T-helper 1 cell (primary cell): ENCODE data around the gene KCNN4.
"Not testable (repeated sequence)": the region's sequence is repeated elsewhere in the genome, so short reads cannot be mapped to it uniquely, and the experiment has no call there.

Experiments used
- DNase-seq, 5 donors: peaks; one replicate each; pipeline ENCODE4 v3.0.0-alpha.2; 2012 to 2020
- total RNA-seq, 4 donors: gene quantifications; one replicate each; lab custom pipeline; 2026; lab: John Stamatoyannopoulos, UW

The KCNN4 gene
- total RNA-seq: 5.3 to 28.8 (median 19.5) reads per million in 4 donors

GRCh38 chr19:43780706-43781525, at the start of gene KCNN4:
TSS of gene KCNN4 (minus strand) at chr19:43780973. CDS start at chr19:43780861, 112 bp downstream.
- peak in 3 of 5 donors; percentile 42 to 84 (median 49) for DNase-seq

- DNase-seq: peak; percentile 54 to 80 (median 70)
Measured at GRCh38 chr19:43826787-43827754, 46.3 kb upstream of the KCNN4 start, which contains the start of gene ZNF283. TSS of gene ZNF283 (plus strand) at chr19:43827321. CDS start at chr19:43833505, 6,184 bp downstream.

GRCh38 chr19:43824572-43824971, 43.8 kb upstream of the KCNN4 start:
- DNase-seq: not testable (repeated sequence)

GRCh38 chr19:43823856-43824255, 43.1 kb upstream of the KCNN4 start:
- DNase-seq: not testable (repeated sequence)

DNA sequence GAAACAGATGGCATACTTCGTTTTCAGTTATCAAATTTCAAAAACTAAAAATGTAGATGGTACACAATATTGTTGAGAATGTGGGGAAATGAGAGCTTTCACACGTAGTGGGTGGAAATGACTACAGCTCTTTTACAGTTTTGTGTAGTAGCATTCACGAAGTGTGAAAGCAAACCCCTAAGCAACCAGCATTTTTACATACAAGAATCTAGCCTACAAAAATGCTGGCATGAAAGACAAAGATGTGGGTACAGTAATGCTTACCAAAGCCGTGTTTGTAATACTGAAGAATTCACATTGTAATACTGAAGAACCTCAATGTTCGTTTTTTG, 40.1 kb upstream of the KCNN4 start:
- no peak for DNase-seq

DNA sequence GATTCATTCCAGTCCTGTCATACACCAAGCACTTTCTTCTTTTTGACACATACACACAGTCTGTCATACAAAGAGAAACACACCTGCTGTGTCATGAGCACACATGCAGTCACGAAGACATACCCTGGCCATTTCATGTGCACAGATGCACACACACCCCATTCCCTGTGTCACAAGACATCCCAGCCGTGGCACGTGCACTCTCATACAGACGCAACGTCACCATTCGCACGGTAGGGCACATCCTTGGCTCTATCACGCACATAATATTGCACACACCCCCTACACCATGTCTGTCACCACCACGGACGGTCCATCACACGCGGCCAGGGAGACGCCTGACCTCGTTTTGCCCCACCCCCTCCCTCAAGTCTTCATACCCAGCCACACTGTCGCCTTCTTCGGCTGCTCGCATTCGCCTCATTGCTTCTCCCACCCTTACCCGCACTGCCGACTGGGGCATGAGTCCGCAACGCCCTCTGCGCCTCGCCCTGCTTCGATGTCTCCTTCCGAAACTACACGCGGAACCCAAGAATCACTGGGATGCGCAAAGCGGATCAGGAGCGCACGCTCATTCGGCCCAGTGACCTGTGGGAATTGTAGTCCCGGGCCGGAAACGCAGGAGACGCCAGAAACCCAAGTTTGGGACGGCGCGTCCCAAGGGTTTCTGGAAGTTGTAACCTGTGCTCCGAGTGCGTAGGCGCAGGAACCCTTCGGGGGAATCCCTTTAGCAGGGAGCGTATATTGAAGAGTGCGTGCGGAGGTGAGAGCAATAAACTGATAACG, 39.5 kb upstream of the KCNN4 start:
- DNase-seq: peak in 1 of 5 donors; percentile 8

DNA sequence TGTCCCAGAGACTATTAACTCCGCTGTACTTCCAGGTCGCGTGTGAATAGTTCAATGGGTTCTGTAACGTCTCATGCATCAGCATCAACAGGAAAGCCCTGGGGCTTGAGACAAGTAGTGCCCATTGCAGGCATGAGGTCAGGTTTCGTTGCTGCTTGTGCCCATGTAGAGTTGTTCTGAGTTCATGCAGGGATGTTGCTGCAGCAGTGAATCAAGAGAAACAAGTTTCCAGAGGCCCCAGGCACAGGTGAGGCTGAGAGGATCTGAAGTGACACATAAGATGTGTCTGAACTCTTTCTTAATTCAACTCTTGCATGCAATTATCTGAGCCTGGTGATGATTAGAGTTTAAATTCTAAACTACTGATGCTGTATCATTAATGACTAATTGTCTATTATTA, 37.7 kb upstream of the KCNN4 start:
- DNase-seq: no peak

DNA sequence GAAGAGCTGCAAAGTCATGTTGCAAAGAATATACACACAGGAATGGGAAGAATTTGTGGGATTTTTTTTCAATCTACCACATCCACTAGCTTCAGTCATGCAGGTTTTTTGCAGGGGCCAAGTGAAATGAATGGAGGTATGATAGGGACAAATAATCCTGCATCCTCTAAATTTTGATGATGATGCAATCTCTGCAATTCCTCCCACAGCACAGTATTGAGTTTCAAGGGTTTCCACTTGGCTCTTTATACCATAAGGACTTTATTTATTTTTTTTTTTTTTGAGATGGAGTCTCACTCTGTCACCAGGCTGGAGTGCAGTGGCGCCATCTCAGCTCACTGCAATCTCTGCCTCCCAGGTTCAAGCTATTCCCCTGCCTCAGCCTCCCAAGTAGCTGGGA, 36.7 kb upstream of the KCNN4 start:
- DNase-seq: not testable (repeated sequence)

DNA sequence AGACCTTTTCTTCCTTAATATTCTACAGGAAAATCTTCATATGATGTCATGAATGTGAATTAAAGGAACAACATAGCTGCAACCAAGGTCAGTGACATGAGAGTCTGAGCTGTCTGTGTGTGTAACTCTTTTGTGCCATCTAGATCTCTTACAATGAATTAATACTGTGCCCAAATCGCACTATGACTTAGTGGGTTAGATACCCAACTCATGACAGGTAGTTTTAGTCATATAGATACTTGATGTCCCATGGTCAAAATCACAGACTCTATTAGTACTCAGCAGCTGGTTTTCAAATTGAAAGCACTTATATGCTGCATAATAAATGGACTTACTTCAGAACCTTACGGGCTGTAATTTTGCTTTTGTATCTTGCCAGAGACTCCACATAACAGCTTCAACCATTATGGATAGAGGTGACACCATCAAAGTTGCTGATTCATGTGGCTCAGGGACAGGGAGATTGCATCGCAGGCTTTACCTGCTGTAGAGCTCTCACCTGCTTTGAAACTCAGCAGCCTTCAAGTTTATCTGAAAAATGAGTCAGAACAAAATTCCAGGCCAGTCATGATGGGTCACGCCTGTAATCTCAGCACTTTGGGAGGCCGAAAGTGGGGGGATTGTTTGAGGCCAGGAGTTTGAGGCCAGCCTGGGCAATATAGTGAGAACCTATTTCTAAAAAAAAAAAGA, 34.0 kb upstream of the KCNN4 start:
- DNase-seq: no peak

DNA sequence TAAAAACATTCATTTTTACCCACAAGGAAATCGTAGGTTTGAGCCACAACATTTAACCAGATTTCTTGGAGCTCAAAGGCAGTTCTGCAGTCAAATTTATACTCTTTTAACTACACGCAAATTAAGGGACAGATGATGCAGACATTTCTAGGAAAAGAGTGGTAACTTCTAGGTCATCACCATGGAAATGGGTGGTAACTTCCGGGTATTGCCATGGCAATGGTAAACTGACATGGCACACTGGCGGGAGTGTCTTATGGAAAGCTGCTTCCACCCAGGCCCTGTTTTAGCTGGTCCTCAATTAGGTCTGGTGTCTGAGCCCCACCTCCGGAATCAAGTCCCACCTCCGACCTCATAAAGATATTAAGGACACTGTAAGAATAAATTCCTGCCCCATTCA, 31.9 kb upstream of the KCNN4 start:
- DNase-seq: no peak

DNA sequence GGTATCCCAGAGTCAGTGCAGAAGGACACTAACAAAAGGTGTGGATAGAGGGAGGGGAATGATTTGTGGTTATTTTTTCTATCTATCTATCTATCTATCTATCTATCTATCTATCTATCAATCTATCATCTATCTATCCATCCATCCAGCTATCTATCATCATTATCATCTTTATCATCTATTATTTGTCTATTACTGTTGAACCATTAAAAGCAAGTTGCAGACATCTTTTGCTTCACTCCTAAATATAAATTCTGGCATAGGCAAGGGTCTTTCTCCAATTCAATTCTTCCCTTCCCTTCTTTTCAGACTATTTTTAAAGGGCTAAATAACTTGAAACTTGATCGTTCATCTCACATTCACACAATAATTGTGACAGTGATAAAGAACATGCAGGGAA, 31.5 kb upstream of the KCNN4 start:
- DNase-seq: no peak

DNA sequence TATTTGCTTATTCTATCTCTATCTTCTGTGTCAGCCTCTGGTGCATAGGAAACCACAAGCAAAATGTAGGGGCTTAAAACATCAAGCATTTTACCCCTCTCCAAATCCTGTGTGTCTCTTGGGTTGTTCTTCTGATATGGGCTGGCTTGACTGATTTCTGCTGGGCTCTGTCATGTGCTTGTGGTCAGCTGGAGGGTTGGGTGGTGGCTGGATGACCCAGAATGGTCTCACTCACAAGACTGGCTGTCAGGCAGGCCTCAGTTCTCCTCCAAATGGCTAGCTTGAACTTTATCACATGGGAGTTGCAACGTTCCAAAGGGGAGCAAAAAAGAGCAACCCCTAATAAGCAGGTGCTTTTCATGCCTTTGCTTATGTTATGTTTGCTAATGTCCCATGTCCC, 31.1 kb upstream of the KCNN4 start:
- DNase-seq: no peak

DNA sequence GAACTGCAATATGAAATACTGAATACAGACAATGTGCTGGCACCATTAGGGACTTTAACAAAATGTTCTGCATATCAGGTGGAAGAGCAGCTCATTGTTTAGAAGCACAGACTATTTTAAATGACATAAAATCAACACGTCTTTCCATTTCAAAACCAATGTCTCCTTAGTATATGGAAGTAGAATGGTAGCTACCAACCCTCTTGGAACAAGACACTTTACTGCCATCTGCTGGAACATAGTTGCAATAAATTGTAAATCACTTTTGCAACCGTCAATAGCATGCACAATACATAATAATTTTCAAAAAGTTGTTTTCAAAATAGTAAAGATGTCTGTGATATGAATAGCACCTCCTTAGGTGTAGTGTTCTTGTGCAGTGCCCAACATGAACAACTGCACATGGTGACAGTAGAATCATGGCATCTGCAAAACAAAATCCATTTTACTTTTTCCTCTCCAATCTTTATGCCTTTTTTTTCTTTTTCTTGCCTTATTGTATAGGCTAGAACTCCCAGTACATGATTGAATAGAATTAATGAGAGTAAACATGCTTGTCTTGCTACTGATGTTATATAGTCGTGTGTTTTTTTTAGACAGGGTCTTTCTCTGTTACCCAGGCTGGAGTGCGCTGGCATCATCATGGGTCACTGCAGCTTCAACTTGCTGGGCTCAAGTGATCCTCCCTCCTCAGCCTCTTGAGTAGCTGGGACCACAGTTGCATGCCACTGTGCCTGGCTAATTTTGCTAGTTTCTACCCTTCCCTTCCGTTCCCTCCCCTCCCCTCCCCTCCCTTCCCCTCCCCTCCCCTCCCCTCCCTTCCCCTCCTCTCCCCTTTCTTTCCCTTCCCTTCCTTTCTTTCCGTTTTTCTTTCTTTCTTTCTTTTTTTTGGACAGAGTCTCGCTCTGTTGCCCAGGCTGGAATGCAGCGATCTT, 29.3 kb upstream of the KCNN4 start:
- DNase-seq: peak in 1 of 5 donors; percentile 56

DNA sequence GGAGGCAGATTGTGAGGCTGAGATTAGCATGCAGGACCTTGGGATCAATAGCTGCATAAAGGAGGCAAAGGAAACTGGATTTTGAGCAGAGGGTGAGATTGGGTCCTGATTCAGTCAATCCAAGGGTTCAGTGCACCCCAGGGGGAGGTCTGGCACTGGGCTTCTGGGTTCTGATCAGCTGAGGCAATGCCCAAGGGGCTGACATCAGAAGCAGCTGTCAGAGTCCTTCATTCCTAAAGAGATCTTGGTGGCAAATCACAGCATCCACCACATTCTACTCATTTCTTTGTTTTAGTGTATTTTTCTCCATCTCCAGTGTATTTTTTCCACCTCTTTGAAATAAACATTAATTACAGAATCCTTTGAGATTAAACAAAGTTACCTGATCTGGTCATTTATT, 26.9 kb upstream of the KCNN4 start:
- no peak for DNase-seq

DNA sequence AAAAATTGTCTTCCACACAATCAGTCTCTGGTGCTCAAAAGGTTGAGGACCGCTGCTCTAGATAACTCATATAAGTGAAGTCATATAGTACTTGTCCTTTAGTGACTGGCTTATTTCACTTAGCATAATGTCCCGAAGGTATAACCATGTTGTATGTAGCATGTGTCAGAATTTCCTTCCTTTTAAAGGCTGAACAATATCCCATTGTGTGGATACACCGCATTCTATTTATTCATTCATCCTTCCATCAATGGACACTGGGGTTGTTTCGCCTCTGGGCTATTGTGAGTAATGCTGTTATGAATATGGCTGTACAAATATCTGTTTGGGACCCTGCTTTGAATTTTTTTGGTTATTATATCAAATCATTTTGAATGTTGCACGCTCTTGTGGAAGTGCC, 26.1 kb upstream of the KCNN4 start:
- DNase-seq: no peak

GRCh38 chr19:43806401-43806800, 25.6 kb upstream of the KCNN4 start:
- DNase-seq: not testable (repeated sequence)

DNA sequence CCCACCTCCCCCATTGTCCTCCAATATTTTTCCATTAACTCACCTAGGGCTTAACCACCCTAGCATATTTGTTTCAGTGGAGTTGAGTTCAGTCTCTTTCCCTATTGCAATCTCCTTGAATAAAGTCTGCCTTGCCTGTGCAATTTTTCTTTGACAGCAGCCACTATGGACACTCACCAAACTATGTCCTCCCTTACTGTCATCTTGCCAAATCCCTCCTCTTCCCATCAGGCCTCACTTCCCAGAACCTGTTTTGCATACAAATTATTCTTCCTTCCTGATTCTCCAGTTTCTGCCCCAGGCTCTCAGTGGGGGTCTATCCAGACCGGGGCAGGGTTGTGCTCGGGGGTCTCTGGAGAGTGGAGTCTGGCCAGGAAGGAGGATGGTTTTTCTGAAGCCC, 23.7 kb upstream of the KCNN4 start:
- no peak for DNase-seq

GRCh38 chr19:43802216-43802951, 21.6 kb upstream of the KCNN4 start, which contains the start of gene LYPD5:
TSS of gene LYPD5 (minus strand) at chr19:43802447. CDS start at chr19:43802380, 67 bp downstream.
- no peak for DNase-seq

DNA sequence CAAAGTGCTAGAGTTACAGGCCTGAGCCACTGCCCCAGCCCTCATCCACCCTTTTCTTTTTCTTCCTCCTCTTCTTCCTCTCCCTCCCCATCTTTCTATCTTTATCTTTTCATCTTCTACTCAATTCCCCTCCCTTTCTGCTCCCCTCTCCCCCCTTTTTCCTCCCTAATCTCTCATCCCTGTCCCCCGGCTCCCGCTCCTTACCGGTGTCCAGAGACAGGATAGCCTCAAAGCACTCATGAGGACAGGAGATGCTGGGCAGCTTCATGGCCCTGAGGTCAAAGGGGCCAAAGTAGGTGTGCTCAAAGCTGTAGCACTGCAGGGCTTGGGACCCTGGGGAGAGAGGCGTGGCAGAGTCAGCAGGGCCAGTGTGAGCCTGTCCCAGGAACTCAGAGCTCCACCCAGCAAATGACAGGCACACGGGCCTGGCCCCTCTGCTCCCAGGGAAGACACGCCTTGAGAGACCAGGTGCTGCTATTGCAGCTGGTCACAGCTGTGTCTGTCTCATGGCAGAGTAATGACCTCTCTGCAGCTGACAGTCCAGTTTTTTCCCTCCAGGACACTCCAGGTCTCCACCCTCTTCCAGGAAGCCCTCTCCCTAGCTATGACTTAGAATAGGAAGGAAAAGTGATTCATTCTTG, 18.8 kb upstream of the KCNN4 start:
- DNase-seq: no peak
